NCI-H82 treated with DMSO at 0.1 percent for 48 hours (cell line): Measurements from ENCODE around the gene PDE4B.

Experiments used
- DNase-seq: peaks from one replicate; lab custom pipeline; 2025; ENCODE audit not compliant: unreplicated experiment; lab: John Stamatoyannopoulos, UW

The PDE4B gene

DNA sequence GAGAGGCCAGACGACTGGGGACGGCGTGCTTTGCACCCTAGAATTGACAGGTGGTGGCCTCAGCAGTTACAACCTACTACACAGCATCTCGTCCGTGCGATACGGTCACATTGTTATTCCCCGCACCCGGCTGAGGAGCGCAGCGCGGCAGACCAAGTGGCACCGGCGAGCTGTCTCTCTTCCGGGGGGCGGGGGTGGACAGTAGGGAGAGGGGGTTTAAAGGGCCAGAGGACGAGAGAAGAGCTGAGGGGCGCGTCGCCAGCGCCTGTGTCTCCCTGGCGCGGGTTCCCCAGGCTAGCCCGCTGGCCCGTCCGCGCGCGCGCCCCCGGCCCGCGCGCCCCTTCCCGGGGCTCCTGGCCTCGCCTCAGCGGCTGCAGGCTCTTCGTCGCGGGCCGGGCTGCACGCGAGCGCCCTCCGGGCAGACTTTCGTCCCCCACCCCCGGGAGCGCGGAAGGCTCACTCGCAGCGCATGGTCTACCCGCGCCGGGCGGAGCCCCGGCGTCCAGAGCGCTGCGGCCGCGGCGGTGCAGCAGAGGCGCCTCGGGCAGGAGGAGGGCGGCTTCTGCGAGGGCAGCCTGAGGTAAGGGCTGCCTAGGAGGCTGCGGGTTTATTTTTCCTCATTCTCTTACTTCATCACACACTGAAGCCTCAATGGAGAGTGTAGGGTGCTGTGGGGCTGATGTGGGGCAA is at the start of gene PDE4B:
TSS of gene PDE4B (plus strand) at position 227 of the 690 bp plus-strand sequence.
- DNase-seq = no peak

DNA sequence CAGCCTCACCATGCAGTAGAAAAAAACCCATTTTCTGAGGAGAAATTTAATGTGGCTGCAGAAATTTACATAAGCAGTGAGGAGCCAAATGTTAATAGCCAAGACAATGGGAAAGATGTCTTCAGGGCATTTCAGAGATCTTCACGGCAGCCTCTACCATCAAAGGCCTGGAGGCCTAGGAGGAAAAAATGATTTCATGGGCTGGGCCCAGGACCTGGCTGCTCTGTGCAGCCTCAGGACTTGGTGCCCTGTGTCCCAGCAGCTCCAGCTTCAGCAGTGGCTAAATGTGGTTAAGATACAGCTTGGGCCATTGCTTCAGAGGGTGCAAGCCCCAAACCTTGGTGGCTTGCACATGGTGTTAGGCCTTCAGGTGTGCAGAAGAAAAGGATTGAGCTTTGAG is 48.0 kb upstream of the PDE4B start:
- no peak for DNase-seq

- DNase-seq = no peak
Observed at GRCh38 chr1:65751961-65752360, 40.7 kb upstream of the PDE4B start.

DNA sequence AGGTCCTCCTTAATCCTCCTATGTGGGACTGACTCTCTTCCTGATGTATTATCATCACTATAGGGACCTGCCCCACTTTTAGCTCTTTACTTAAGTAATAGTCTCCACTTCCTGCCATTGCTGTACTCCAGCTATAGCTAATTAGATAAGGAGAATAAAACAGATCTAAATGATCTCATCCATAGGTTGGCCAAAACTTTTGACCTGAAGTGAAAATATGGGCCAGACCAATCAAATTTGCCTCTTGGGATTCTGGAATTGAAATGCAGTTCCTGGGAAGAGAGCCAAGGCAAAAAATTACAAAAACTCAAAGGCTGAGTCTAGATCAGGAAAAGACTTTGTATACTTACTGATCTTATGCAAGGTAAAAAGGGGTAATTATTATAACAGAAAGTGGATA is 36.1 kb upstream of the PDE4B start:
- DNase-seq = no peak

DNA sequence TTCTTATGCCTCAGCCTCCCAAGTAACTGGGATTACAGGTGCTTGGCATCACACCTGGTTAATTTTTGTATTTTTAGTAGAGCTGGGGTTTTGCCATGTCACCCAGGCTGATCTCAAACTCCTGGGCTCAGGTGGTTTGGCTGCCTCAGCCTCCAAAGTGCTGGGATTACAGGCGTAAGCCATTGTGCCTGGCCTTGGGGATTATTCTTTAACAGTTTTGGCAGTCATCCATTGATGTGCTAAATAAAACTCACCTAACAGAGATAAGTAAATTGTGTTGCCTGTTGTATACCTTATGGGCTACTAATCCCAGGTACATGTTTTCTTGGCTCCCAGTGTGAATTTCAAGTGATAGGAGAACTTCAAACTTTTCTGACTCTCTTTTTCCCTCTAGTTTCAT is 35.2 kb upstream of the PDE4B start:
- no peak for DNase-seq

GRCh38 chr1:65758128-65758527 is 34.6 kb upstream of the PDE4B start:
- DNase-seq = no peak

GRCh38 chr1:65759516-65759915 is 33.2 kb upstream of the PDE4B start:
- no peak for DNase-seq

- DNase-seq = no peak
Observed at GRCh38 chr1:65762081-65762862, 30.4 kb upstream of the PDE4B start.

DNA sequence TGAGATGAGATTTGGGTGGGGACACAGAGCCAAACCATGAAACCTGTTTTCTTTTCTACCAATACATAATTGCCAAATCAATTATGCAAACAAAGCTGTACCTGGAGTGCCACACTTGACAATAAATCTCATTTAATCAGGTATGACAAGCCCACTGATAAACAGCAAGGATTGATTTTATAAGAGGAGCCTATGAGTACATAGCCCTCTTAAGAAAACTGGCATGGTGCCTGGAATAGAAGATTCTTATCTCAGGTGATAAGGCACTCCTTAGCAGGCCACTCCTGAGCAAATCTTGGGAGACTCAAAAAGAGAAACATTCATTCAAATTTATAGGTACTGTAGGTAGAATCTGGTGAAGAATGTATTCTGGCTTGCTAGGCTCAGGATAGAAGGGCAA is 28.6 kb upstream of the PDE4B start:
- no peak for DNase-seq

GRCh38 chr1:65765631-65766030 is 27.1 kb upstream of the PDE4B start:
- DNase-seq = no peak

GRCh38 chr1:65769636-65770035 is 23.1 kb upstream of the PDE4B start:
- DNase-seq = no peak

DNA sequence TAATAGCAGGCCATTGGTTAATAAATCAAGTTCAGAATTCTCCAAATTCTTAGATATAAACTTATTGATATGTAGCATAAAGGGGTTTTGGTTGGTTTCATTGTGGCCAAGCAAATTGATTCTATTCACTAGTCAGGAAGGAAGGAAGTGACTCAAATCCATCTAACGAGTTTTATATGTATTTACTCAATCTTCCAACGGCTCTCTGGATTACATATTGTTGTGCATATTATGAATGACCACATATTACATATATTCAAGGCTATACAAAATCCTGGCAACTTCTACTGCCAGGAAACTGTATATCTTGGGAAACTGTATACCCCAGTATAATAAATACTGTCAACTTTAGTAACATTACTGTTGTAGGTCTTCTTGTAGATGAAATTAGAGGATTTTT is 20.1 kb upstream of the PDE4B start:
- DNase-seq = no peak

GRCh38 chr1:65773391-65774123 is 19.1 kb upstream of the PDE4B start:
- no peak for DNase-seq

- no peak for DNase-seq
Observed at GRCh38 chr1:65788762-65789161, 3.9 kb upstream of the PDE4B start.

- DNase-seq = no peak
Observed at GRCh38 chr1:65791396-65791795, 1.3 kb upstream of the PDE4B start.

DNA sequence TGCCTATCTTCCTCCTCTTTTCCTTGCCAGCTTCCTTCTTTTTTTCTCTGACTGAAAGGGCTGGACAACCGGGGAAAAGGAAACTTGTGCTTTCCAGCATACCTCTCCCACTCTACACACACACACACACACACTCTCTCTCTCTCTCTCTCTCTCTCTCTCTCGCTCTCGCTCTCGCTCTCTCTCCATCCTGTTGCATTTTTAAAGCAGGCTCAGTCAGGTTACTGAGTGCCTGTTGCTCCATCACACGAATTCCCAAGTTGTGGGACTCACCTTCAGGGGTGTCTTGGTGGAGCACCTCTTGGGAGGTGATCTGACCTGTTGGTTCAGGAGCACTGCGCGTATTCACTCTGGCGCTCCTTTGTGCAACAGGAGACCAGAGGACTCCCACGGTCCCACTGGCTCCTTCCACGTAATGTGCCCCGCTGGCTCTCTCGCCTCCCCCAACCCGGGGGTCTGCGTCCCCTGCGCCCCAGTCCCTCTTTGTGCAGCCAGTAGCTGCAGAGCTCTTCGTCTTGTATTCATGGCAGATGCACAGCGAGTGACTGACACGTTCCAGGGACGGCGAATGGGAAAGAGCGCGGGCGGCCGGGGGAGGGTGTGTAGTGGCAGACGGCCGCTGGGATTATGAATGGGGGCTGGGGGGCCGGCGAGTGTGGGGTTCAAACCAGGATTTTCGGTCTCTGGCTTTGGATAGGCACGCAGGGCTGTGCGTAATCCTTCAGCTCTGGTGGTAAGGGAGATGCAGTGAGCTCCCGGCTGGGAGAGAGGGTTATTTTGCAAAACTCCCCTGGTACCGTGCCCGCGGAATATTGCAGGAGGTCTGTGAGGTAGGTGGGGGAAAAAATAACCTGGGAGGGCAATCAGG is 660 bp upstream of the PDE4B start:
- peak; percentile 23 for DNase-seq

GRCh38 chr1:65793359-65793732 is 651 bp downstream of the PDE4B start:
- no peak for DNase-seq

- no peak for DNase-seq
Observed at GRCh38 chr1:65795311-65795710, 2.6 kb downstream of the PDE4B start.

DNA sequence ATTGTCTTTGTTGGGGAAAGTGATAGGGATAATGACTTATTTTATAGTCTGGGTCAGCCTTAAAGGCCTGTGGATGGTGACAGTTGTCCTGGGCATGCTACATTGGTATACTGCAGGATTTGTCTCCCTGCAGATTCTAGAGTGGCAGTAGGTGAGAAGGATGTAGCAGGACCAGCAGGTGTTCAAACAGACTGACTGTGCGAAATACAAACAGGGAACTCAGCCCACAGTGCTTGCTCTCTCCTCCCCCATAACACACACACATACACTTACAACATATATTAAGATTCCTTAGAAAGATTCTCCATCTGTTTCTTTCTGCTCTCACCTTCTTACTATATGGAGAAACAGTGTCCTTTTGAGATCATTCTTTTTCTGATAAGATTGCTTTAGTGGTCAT is 6.9 kb downstream of the PDE4B start:
- DNase-seq = no peak

DNA sequence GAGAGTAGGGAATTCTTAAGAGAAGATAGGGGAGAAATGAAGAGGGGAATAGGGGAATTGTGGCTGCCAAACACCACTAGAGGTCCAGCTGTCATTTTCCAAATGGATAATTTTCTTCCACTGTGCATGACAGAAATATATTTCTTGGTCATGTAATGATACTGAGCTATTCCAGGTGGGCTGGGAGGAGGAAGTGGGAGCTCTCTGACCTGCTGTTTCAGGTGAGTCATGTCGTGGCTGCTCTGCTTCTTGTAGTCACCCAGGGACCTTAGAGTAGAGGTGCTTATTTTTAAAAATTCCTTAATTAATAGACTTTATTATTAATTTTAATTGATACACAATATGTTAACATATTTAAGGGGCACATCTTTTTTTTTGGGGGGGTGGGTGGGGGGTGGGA is 11.9 kb downstream of the PDE4B start:
- no peak for DNase-seq

GRCh38 chr1:65812065-65812464 is 19.4 kb downstream of the PDE4B start:
- DNase-seq = no peak
